HG02884 (cell line): ENCODE measurements around the gene ANO2.

Source experiments
- ATAC-seq: cut with Tn5 transposase; IDR thresholded peaks from one replicate; pipeline ENCODE4 v1.9.1; 2021; ENCODE audit warnings: mild to moderate bottlenecking, moderate library complexity; ENCODE audit not compliant: unreplicated experiment

The ANO2 gene

GRCh38 chr12:5521456-5522325 is 423.4 kb downstream of the ANO2 start:
- no peak for ATAC-seq

- ATAC-seq = no peak
Observed at GRCh38 chr12:5520831-5521230, 424.2 kb downstream of the ANO2 start.

- no peak for ATAC-seq
Observed at GRCh38 chr12:5520037-5520436, 425.0 kb downstream of the ANO2 start.

DNA sequence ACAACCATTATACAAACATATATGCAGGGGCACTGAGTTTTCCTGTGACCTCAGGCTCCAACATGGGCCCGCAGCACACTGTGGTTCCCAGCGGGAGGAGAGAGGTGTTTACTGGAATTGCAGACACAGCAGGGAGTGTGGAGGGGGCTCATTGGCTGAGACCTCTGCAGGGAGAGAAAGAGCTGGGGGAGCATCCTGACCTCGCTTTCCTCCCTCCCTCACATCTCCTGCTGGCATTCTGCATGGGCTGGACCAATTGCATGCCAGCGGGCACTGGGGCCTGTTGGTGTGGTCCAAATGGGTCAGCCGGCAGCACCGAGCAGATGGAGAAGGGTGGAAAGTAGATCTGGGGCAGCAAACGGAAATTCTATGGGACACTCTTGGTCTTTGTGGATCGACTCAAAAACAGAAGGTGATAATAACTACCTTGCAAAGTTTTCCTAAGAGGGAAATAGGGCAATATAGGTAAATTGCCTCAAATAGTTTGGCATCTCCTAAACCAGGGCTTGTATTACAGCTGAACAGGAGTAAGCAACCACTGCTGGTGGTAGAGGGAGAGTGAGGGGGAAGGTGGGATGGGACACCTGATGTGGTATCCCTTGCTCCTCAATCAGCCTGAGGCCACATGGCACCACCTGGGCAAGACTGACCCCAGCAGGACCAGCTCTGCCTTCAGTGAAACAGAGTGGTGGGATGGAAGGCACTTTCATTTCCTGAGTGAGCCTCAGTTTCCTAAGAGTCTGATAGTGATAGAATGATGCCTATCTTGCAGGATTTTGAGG is 426.3 kb downstream of the ANO2 start:
- ATAC-seq = no peak

DNA sequence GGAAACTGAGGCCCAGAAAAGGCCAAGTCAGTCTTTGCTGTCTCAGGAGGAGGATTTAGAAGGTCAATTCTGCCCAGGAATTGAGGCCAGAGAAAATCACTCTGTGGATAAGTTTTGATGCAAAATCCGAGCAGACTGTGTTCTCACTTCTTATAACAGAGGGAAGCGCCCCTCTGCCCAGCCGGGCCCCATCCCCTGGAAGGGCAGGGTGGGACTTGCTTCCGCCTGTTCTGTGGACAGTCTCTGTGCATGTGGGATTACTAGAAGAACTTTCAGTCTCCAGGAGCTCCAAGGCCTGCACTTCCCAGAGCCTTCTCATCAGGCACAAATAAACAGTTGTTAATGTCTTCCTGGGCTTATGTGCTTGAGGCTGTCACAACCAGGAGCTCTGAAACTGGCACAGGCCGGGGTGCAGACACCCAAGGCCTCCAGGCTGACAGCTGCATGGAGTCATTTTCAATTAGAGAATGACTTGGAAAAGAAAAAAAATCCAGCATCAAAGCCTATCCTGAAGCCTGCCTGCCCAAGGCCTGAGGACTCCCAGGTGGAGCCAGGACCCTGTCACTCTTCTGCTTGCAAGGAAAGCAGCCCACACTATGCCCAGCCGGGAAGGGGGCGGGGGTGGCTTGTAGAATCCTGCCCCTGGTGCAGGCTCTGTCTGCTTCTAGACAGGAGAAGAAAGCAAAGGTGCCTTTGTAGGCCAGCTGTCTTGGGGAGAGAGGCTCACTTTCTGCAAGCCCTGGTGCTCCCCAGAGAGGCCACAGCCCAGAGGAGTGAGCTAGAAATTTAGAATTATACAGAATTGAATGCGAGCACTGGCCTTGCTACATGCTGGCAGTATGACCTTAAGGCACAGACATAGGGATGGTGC is 428.5 kb downstream of the ANO2 start:
- no peak for ATAC-seq

DNA sequence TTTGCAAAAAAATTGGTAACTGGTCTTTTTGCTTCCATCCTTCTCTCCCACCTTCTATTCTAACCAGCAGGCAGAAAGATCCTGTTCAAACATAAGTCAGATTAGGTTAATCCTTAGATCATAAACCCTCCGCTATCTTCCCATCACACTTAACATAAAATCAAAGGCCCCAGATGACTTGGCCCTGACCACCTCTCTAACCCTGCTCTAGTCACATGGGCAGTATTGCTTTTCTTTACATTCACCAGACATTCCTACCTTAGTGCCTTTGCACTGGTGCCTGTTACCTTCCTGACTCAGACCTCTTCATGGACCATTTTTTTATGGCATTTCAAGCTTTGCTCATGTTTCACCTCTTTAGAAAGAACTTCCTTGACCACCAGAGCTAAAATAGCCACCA is 429.6 kb downstream of the ANO2 start:
- no peak for ATAC-seq

GRCh38 chr12:5514545-5514944 is 430.5 kb downstream of the ANO2 start:
- ATAC-seq = no peak

DNA sequence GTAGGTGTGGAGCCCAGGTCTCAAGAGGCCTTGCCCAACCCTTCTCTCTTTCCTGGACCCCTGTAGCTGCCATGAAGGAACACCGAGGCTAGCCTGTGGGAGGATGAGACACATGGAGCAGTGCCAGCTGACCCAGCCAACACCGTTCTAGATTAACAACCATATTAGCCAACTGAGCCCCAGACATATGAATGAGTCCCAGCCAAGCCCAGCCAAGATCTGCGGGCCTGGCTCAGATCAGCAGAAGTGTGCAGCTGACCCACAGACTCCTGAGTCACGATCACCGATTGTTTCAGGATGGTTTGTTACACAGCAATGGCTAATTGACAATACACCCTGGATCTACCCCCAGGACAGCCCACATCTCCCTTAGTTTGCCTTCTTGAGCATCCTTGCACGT is 431.0 kb downstream of the ANO2 start:
- no peak for ATAC-seq

DNA sequence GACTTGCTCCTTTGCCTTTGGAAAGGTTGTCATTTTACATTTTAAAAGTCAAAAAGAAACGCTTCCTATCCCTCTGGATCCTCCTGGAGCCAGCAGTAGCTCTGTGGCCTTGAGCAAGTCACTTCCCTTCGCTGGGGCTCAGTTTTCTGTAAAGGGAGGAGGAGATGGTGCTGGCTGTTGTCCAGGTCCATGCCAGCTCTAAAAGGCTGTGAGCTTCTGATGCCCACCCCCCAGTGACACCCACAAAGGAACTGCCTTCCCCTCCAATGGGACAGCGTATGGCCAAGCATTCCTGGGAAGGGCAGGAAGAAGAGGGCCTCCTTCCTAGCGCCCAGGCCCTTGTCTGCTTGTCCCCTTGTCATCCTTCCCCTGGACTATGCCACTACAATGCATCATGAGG is 431.7 kb downstream of the ANO2 start:
- no peak for ATAC-seq
